Activated effector memory CD4-positive, alpha-beta T cell treated with Interleukin-2 at 50 U/mL for 16 hours (primary cell): Measurements from ENCODE around the gene NOM1.

Source experiments
- DNase-seq: peaks from one replicate; pipeline ENCODE4 v3.0.0-alpha.2; 2020

The NOM1 gene

GRCh38 chr7:157017149-157017548, 67.6 kb downstream of the NOM1 start:
- no peak for DNase-seq

- no peak for DNase-seq
Observed at GRCh38 chr7:157017603-157018327, 68.3 kb downstream of the NOM1 start.

- DNase-seq, result no peak
Observed at GRCh38 chr7:157018328-157018996, 69.0 kb downstream of the NOM1 start.

- DNase-seq, result no peak
Observed at GRCh38 chr7:157018997-157019608, 69.6 kb downstream of the NOM1 start.

GRCh38 chr7:157019718-157020451, 70.4 kb downstream of the NOM1 start:
- DNase-seq, result no peak

DNA sequence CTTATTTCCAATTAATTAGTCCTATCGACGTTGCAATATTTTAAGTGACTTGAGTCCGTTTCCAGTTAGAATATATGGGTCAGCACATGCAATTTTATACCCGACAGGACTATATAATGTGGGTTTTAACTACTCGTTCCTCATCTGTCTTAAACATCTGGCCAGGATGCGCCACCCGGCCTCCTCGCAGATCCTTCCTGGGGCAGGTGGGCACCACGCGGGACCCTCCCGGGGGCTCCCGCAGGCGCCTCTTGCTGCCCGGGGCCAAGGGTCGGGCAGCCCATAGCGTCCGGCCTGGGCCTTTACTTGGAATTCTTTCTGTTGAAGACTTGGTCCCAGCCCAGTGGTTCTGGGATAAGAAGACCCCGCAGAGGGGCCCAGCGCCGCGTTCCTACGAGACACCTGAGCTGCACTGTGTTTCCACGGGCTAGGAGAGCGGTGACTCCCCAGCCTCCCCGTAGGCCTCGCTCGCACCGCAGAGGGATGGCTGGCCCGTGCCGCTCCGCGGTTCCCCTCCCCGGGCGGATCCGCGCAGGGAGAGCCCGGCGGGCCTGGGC, 71.1 kb downstream of the NOM1 start:
- DNase-seq, result no peak

DNA sequence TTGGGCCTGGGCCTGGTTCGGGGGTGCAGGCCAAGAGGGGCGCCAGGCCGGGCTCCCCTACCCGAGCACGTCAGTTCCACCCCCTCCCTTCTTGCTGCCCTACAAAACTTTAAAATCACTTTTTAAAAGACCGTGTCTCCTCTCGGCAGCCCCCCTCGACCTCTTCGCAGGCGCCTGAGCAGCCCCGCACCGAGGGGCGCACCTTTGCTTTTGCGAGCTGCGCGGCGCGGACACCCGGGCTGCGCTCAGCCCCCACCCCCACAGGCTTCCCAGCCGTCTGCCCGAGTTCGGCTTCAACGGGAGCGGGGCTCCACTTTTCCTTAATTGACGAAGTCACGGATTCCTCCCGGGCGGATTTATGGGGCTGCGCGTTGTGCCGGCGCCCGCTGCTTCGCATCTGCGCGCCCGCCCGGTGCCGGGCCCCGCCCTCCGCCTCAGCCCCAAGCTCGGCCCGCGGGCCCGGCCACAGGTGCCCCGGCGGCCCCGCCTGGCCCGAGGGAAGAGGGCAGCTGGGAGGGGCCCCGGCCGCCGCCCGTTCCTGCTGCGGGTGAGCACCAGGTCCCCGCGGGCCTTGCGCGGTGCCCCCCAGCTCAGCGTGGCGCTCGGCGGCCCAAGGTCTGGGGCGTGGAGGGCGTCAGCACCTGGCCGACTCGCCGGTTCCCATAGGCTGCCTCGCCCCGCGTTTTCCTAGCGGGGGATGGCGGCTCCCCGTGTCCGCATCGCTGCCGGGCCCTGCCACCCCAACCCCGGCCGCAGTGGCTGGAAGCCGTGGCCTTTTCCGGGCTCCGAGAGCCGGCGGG, 71.8 kb downstream of the NOM1 start:
- DNase-seq, result no peak

DNA sequence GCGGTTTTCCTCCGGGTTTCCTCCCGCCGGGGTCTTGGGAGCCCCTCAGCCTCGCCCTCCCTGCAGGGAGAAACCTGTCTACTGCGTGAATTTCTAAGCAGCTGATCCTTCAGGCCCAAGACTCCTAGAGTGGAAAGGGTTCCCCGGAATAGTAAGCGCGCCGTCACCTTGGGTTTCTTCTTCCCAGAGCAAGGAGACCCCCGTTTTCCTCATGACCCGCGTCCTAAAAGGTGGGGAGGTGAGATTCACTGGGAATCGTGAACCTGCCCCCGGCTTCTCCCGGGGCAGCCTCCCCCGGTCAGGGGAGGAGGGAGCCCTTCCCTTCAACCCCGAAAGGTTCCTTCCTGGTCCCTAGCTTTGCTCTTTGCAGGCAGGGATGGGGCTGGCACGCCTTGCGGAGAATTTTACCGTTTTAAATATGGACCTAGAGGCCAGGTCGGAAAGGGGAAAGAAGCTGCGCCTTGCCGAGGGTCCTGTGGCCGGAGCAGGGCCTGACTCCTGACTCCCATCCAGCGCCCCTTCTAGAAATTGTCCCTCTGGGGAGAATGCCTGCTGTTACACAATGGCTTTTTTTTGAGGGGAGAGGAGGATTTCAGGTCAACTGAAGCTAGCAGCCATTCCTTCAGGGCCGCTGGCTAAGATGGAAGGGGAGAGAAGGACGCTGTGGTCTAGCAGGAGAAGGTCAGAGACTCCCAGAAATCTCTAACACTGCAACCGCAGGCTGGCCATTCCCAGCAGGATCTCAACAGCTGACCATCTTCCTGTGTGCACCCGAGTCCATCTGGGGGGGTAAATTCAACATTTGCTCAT, 72.6 kb downstream of the NOM1 start:
- no peak for DNase-seq
